ENCODE results near the gene FANCG.

Gene FANCG

GRCh38 chr9:35079426-35080341 is at the start of gene FANCG:
Gene FANCG, minus strand, starts transcription at chr9:35079942. Its CDS starts 418 bp downstream, at chr9:35079524.
- peak; percentile 71 for DNase-seq (ENCODE audit: low read depth)

GRCh38 chr9:35116898-35117551 is 37.3 kb upstream of the FANCG start:
- DNase-seq (ENCODE audit: low read depth), result peak; percentile 63

DNA sequence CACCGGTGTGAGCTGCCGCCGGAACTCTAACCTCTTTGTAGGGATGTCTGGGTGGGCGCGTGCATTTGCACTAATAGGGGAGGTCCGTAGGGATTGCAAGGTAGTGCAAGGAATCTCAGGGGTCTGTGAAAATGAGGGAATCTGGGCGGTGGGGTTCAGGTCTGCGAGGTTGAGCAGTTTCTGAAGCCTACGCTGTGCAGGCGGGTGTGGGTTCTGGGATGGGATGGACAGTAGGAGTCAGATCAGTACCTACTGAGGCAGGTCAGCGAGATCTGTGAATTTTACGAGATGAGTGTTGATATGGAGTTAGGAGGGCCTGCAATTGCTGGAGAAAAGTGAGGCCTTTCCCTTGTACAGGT is 36.8 kb upstream of the FANCG start:
- no peak for DNase-seq (ENCODE audit: low read depth)

DNA sequence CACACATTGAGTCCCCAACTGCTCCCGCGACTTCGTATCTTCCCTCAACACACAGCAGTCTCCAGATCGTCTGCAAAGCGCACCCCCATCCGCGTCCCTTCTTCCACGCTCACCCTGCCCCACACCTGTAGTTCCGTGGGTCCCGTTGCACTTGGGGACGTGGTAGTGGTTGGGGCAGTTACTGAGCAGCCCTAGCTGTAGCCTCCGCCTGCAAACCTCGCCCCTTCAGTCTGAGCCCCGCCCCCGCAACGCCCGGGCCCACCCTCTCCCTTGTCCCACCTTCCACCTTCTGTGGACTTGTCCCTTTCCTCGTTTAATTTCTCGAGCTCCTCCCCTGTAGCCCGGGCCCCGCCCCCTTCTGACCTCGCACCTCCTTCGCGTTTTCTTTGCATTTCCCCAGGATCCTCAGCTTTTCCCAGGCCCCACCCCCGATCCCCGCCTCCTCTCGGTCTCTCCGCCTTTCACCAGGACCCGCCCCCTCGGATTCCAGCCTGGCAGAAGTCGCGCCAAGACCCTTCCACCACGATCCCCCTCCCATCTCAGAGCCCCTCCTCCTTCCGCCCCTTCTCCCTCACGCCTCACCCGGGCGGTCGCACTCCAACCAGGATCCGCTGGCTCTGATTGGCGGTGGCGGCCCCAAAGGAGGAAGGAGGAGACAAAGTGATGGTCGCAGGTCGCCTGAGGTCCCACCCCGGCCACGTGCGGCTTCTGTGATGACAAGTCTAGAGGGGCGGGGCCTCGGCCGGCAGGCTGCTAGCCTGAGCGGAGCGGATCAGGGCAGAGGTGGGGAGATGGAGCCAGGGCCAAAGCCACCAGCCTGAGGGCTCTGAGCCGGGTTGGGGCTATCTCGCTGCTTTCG is 36.2 kb upstream of the FANCG start, which contains the start of gene ATOSB:
ATOSB (minus strand) TSS at position 183 of the 859 bp plus-strand sequence. CDS start 7,588 bp downstream, outside the sequence.
- DNase-seq (ENCODE audit: low read depth), result peak; percentile 82

DNA sequence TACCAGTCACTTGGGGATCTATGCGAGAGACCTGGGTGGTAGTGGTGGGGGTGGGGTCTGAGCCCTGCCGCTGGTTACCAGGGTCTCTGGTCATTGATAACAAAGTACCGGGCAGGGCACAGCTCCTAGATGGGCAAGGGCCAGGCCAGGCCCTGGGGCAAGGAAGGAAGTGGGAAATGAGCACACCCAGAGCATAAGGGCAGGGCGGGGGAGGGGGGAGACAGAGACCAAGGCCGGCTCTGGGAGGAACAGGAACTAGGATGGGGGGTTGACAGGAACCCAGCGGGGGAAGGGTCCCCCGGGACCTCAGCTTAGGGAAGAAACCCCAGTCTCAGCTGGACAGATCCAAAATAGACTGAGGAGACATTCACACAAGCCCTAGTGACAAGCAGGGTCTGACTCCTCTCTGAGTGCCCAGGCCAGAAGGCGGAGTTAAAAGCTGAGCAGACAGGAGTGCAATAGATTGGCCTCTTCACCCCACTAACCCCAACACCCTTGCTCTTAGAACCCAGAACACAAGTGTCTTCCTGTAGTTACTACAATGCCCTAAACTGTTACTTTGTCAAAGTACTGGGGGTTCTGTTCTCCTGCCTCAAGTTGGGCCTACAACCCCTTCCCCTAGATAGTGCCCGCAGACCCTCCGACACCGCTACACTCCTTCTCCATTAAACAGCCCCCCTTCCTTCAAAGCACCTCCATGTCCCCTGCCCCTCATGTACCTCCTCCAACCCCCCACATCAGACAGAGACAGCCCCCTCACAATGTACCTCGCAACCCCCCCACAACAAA is 35.3 kb upstream of the FANCG start:
- DNase-seq (ENCODE audit: low read depth), result no peak

GRCh38 chr9:35114113-35114839 is 34.5 kb upstream of the FANCG start:
- DNase-seq (ENCODE audit: low read depth), result peak; percentile 36

DNA sequence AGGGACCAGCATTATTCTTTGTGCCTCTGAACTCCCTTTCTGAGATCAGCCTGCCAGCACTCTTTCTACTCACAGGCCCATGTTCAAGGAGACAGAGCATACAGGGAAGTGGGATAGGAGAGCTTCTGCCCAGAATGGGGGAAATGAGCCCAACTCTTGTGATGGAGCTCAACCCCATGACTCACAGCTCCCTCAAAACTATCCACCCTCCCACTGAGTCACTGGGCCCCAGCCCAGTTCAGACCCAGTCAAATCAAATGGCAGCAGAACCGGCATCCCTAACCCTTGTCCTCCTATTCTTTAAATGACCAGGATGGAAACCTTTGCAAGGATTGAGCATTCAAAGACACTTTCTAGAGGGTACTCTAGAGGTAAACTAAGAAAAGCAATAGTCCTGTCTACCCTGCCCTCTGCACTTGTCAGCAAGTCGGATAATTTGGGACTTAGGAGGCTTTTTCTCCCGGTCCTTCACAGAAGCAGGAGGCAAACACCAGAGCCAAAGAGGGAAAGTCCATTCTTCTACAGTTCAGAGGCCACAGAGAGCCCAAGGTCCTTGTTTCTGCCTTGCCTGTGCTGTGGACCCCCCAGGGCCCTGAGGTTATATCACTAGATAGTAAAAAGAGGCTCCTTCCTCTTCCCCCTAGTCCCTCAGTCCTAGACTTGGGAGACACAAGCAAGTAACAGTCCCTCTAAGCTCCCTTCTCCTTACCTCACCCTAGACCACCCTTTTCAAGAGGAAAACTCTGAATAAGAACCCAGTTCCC is 32.7 kb upstream of the FANCG start:
- DNase-seq (ENCODE audit: low read depth), result no peak

DNA sequence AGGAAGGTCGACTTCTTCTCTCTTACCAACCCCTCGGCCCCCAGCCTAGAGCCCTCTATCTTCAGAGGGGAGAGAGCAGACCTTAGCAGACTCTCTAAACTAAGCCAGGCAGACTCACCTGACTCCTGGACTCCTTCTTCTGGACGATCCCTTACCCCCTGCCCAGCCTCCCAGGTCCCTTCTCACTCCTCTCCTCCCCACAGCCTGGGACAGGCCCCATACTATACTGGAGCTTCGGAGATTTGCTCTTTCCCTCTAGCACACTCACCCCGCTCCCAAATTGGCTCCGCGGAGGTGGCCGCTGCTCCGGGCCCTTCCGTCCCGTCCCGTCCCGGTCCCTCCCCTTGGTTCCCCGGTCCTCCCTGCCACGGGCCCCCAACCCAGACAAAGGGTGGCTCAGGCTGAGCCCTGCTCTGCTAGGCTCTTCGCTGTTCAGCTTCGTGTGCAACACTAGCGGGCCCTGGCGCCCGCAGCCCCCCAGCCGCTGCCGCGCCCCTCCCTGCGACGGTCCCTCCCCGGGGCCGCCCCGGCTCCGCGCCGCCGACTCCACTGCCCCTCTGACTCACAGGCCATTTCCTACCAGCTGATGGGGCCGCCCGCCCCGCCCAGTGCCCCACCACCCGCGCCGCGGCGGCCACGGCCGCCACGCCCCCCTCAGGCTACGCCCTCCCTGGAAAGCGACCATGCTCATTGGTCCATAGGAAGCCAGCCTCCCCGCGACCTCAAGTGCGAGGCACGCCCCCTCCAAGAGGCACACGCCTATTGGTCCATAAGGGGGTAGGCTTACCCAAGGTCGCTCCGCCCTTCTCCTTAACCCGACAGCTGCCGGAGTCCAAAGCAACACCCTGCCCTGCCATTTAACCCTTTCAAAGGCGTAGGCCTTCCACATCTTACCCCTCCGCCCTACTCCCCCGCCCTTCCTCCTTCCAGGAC is 31.5 kb upstream of the FANCG start:
- DNase-seq (ENCODE audit: low read depth), result peak; percentile 91

- DNase-seq (ENCODE audit: low read depth), result no peak
These were observed 30.6 kb upstream of the FANCG start for GRCh38 chr9:35110327-35110761.

DNA sequence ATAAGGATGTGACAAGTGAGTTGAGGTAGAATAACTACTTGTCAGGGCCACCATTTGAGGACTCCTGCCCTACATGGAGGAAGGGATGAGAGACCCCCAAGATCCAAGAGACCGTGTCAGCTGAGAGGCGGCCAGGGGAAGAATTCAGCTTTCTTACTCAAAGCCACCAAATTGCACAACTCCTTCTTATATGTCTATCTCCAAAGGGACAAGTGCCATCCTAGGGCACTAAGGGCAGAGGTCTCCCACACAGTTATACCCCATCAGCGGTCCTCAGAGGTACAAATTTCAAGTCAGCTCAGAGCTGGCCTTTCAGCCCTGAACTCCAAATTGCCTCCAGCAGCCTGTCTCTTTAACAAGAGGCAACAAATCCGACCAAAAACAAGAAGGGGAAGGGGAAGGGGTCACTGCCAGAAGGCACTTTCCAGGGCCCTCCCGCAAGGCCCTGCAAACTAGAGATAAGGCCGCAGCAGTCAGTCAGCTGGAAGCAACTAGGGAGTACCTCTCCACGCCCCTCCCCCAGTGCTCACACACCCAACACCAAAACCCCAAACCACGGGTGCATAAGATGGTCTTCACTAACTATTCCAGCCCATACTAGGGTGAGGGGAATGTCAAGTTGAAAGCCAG is 29.3 kb upstream of the FANCG start:
- DNase-seq (ENCODE audit: low read depth), result no peak

DNA sequence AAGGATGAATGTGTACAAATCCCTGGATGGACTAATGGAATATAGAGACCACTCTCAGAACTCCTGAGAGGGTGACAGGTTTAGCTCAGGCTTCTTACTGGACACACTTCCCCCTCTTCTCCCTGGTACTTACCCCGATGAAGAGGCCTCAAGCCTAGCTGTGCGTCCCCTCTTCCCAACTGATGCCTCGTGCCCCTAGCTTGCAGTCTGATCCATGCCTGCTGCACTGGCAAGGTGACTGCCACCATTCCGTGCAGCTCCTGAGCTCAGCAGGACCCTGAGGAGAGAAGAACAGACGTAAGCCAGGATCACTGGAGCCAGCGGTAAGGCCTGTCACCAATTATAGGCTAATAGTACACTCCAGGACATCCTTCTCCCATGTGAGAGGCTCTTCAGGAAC is 28.7 kb upstream of the FANCG start:
- no peak for DNase-seq (ENCODE audit: low read depth)

DNA sequence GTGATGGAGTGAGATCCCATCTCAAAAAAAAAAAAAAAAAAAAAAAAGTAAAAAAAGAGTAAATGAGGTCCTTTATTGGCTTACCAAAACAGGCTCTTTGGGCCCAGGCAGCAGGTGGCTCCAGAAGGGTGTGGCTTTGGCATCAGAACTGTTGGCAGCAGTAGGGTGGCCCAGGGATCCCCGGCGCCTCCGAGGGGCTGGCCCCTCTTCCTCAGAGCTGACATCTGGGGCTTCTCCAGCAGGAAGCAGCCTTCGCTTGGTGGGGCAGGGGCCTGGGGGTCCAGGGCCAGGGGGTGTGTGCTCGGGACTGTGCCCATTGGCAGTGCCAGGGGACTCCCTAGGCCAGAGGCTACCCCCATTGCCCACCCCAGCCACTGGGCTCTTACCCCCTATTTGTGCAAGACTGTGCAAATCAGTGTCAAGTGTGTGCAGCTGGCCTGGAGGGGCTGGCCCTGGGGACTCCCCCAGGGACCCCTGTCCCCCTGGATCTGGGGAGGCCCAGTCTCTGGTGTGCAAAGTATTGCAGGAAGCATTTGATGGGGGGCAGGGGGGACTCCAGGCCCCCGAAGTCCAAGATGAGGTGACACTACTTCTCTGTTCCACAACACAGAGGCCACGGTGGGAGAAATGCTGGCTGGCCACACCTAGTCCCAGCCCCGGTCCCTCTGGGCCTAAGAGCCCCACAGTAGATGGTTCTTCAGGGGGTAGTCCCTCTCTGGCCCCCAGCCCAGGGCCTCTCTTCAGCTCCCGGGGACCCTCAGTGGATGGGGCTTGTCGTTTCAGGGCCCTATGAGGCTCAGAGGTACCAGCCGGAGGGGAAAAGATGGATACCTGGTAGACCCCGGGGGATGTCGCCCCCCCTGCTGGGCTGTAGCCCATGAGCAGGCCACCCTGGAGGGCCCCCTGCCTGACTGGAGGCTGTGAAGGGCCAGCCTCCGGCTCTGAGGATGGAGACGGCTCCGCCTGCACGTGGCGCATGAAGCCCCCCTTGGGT is 27.9 kb upstream of the FANCG start:
- no peak for DNase-seq (ENCODE audit: low read depth)

- DNase-seq (ENCODE audit: low read depth), result no peak
These were observed 26.6 kb upstream of the FANCG start for GRCh38 chr9:35106343-35106730.

GRCh38 chr9:35105571-35106342 is 26.0 kb upstream of the FANCG start:
- DNase-seq (ENCODE audit: low read depth), result no peak

DNA sequence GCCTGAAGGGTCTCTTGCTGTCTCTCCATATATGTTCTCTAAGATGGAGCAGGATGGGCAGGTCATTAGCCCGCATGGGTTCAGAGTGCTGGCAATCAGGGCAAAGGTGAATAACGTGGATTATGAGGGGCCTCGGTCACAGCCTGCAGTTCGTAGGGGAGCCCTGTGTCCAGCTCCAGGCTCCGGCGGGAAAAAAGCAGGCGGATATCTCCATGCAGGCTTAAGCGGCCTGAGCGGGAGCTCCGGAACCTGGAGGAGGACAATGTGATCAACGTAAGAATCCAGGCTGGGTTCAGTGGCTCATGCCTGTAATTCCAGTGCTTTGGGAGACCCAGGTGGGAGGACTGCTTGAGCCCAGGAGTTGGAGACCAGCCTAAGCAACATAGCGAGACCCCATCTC is 25.4 kb upstream of the FANCG start:
- DNase-seq (ENCODE audit: low read depth), result no peak

DNA sequence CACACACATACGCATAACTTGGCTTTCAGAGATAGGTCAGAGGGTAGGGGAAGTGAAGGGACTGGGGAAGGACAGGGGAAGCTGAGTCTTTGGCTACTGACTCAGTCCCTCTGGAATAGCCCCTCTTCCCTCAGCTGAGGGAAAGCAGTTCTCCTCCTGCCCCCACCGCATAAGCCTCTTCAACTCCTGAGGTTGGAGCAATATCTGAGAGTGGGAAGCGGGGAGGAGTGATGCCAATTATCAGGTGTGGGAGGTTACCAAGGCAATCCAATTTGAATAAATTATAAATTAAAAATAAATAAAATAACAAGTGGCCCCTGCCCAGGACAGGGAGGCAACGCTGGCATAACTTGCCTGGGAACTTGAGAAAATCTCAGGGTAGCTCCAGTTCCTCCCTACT is 24.8 kb upstream of the FANCG start:
- no peak for DNase-seq (ENCODE audit: low read depth)
